AG09309 (cell line): ENCODE data around the gene TAF1.
"Not testable (repeated sequence)": the region's sequence is repeated elsewhere in the genome, so short reads cannot be mapped to it uniquely, and the experiment has no call there.

Experiments used
- DNase-seq: peaks from one replicate; pipeline ENCODE4 v3.0.0-alpha.2; 2010; ENCODE audit warnings: low read depth
- H3K4me3 ChIP-seq: 2 replicates; pipeline ENCODE4 v1.5.1; 2011; ENCODE audit warnings: mild to moderate bottlenecking, low read depth, low read length, moderate library complexity; ENCODE audit not compliant: control insufficient read depth
- CTCF ChIP-seq: IDR thresholded peaks from 2 replicates; pipeline ENCODE4 v1.5.1; 2011; ENCODE audit warnings: mild to moderate bottlenecking, low read depth, low read length, inconsistent platforms; ENCODE audit not compliant: insufficient read depth, control insufficient read depth; ENCODE audit errors: missing control alignments

Gene TAF1

DNA sequence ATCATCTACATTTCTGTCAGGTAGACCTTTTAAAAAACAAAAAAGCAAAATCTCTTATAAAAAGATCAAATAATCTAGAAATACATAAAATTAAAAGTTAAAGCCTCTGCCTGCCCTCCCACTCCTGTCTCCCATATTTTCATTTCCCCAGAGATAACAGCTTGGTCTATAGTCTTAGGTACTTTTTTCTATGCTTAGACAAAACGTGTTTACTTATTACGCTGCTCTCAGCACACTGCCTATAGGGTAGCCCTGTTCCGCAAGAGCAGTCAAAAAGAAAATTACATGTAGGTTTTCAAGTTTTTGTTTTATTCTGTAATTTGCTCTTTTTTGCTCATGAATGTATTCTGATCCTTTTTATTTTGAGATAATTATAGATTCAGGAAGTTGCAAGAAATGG is 73.3 kb downstream of the TAF1 start:
- no peak for TF ChIP-seq CTCF
- DNase-seq, result no peak
- no peak overlapping the region for H3K4me3 ChIP-seq

DNA sequence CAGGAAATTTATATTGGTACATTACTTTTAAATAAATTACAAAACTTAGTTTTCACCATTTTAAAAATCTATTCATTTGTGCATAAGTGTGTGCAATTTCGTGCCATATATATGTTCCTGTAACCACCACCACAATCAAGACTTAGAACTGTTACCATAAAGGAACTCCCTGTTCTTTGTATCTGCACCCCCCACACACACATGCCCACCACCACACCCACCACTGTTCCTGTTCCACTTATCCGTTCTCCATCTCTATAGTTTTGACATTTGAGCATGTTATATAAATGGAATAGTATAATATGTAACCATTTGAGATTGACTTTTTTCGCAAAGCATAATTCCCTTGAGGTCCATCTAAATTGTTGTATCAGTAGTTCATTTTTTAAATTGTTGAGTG is 73.7 kb downstream of the TAF1 start:
- no peak overlapping the region for H3K4me3 ChIP-seq
- TF ChIP-seq CTCF, result no peak
- no peak for DNase-seq

DNA sequence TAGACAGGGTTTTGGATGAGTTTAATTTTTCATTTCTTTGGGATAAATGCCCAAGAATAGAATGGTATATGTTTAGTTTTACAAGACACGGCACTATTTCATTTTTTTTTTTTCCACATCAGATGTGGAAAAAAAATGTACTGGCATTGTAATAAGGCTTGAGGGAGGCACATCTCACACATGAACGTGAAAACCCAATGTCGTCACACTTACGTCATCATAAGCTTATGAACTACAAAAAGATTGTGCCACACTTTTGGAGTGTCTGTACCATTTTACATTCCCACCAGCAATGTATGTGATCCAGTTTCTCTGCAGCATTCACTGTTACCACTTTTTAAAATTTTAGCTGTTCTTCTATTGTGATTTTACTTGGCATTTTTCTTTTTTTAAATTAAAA is 74.2 kb downstream of the TAF1 start:
- no peak for DNase-seq
- H3K4me3 ChIP-seq, result no peak overlapping the region
- TF ChIP-seq CTCF, result no peak

- not testable (repeated sequence) for DNase-seq, H3K4me3 ChIP-seq
Measured at GRCh38 chrX:71441809-71442208, 75.7 kb downstream of the TAF1 start.

DNA sequence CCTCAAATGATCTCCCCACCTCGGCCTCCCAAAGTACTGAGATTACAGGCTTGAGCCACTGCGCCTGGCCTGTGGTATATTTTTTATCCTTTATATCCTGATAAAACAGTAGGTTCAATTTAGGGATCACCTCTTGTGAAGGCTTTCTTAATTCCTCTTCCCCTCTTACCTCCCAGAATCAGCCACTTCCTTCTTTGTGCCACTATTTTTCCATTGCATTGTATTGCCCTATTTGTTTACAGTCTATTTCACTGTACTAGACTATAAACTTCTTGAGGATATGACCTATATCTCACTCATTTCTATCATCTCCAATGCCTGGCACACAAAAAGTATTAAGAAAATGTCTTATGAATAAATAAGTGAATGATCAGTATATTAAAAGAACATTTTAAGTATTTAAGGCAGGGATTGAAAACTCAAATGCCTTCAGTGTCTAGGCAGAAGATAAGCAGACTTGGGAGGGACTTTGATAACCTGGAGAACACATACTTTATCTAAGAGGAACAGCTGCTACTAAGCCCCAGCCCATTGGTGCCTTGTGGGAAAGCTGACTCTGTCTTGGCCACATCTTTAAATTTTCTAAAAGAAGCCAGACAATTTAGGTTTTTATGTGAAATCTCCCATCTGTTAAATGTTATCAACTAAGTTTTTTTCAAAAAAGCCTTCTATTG is 84.4 kb downstream of the TAF1 start:
- no peak for TF ChIP-seq CTCF
- no peak overlapping the region for H3K4me3 ChIP-seq
- DNase-seq, result no peak

- H3K4me3 ChIP-seq, DNase-seq: not testable (repeated sequence)
Measured at GRCh38 chrX:71451518-71451917, 85.4 kb downstream of the TAF1 start.

DNA sequence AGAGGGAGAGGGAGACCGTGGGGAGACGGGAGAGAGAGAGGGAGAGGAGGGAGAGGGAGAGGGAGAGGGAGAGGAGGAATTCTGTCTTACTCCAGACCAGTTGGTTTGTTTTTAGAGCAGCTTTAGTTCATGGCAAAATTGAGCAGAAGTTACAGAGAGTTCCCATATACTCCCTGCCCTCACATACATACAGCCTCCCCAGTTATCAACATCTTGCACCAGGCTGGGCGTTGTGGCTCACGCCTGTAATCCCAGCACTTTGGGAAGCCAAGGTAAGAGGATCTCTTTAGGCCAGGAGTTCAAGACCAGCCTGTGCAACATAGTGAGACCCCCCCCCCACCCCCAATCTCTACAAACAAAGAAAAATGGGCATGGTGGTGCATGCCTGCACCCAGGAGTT is 86.9 kb downstream of the TAF1 start:
- H3K4me3 ChIP-seq, result no peak overlapping the region
- no peak for TF ChIP-seq CTCF

GRCh38 chrX:71454222-71454621 is 88.1 kb downstream of the TAF1 start:
- no peak for TF ChIP-seq CTCF
- H3K4me3 ChIP-seq, result no peak overlapping the region
- DNase-seq, result no peak

More for the DNA sequence above, 86.9 kb downstream of the TAF1 start:
- DNase-seq, result no peak
